Astrocyte (in vitro differentiated cells and primary cell): ENCODE results near the gene TCHH.

Source experiments
- CTCF ChIP-seq: IDR thresholded peaks from 2 replicates; pipeline ENCODE4 v1.5.1; 2011; ENCODE audit warnings: low read depth, mild to moderate bottlenecking, inconsistent platforms, low read length, moderate library complexity; ENCODE audit not compliant: insufficient read depth
- EZH2 ChIP-seq: IDR thresholded peaks from 2 replicates; pipeline ENCODE4 v1.6.1; 2012; ENCODE audit warnings: mild to moderate bottlenecking, low read length, inconsistent platforms; ENCODE audit not compliant: insufficient read depth

GRCh38 chr1:152109231-152109997, 5.8 kb downstream of the TCHH start:
- TF ChIP-seq EZH2 (no peak), CTCF (no peak)
